ENCODE measurements around the gene ELAVL1. TPM values are rescaled to one million over a fixed set of nuclear protein-coding genes. Genes with fewer than 3 reads are reported as not detected.

The ELAVL1 gene
- total and polyA plus RNA-seq, 9 of the 15 experiments (the other 6 are each of a cell fraction or from before 2014, with no cell fraction given) = 4.3 to 172 (median 69.2) TPM

GRCh38 chr19:7986321-7987113 lies 18.9 kb downstream of the ELAVL1 start:
- DNase-seq (ENCODE audit: extremely low read depth in 1 of 4, low spot score in 3 of 4) (no peak), ATAC-seq (no peak), FAIRE-seq (no peak)
- Histone ChIP-seq H3K36me3 (ENCODE audit: control insufficient read depth, insufficient read depth, low read length) (peaks cover 96% of the 10 kb centered on the region), H3K27me3 (ENCODE audit: control insufficient read depth in 2 of 2, insufficient read depth in 2 of 2, low read length in 2 of 2) (no peaks in the 10 kb centered on the region), H3K4me1 (replicated peaks in 1 of 2; ENCODE audit: control insufficient read depth in 2 of 2, insufficient read depth in 2 of 2, low read length in 2 of 2) (peaks cover 8 to 25% of the 10 kb centered on the region in 2 experiments; a peak in 4 of 5 replicates), H4K20me1 (replicated peaks; ENCODE audit: control insufficient read depth, insufficient read depth, low read length) (peaks cover 33% of the 10 kb centered on the region; the same call in 1 of the 2 replicates), H3K9me3 (replicated peaks; ENCODE audit: control insufficient read depth, insufficient read depth, low read depth, low read length) (no peaks in the 10 kb centered on the region; the same call in 1 of the 2 replicates), H3K9me1 (ENCODE audit: control insufficient read depth, insufficient read depth, low read length) (peaks cover 3% of the 10 kb centered on the region), H3K4me2 (ENCODE audit: insufficient read depth, low read length) (no peak overlapping the region), H3K9ac (ENCODE audit: insufficient read depth in 1 of 2, low read depth in 2 of 2, low read length in 2 of 2) (no peak overlapping the region), H3K79me2 (ENCODE audit: control insufficient read depth, insufficient read depth, low read length) (peaks cover 75% of the 10 kb centered on the region), H2AFZ (ENCODE audit: low read depth, low read length) (no peak overlapping the region), H3K27ac (ENCODE audit: extremely low read depth, low read depth, low read length) (no peak overlapping the region), H3K4me3 (no peak overlapping the region)
- TF ChIP-seq ZNF174 (CRISPR knock-in tag; IDR thresholded peaks at IDR 0.05) (no peak), ZNF444 (CRISPR knock-in tag; IDR thresholded peaks at IDR 0.05) (no peak), E2F8 (IDR thresholded peaks at IDR 0.05; ENCODE audit: low read depth, partially characterized antibody) (no peak), ZNF23 (CRISPR knock-in tag; IDR thresholded peaks at IDR 0.05) (no peak)
- TF ChIP-seq, protein P1, sequence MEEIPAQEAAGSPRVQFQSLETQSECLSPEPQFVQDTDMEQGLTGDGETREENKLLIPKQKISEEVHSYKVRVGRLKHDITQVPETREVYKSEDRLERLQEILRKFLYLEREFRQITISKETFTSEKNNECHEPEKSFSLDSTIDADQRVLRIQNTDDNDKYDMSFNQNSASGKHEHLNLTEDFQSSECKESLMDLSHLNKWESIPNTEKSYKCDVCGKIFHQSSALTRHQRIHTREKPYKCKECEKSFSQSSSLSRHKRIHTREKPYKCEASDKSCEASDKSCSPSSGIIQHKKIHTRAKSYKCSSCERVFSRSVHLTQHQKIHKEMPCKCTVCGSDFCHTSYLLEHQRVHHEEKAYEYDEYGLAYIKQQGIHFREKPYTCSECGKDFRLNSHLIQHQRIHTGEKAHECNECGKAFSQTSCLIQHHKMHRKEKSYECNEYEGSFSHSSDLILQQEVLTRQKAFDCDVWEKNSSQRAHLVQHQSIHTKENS (CRISPR knock-in tag; IDR thresholded peaks at IDR 0.05) = no peak
- POLR2A ChIA-PET = no interaction called here
- in situ Hi-C loops (cut with MboI) = no loop called here
- CTCF ChIA-PET (ENCODE audit: low intra/inter-chr PET ratio) = no interaction called here
- 93% methylated on average over 21 of the region's 23 CpGs for WGBS (ENCODE audit: insufficient coverage, low coverage, missing lambda C conversion rate)
- BruUV-seq (replicated peaks) = no TSS peak
- intact Hi-C loops (cut with micrococcal nuclease) = no loop called here
